Neuronal stem cell (in vitro differentiated cells): ENCODE measurements around the gene SLC22A1.

ENCODE experiments used
- DNase-seq: peaks from one replicate; pipeline ENCODE4 v3.0.0-alpha.2; 2013; ENCODE audit warnings: low spot score
- H2AFZ ChIP-seq: one replicate; pipeline ENCODE4 v1.6.1; 2013; ENCODE audit warnings: mild to moderate bottlenecking, low read length, inconsistent platforms
- H2AK5ac ChIP-seq: 2 replicates; pipeline ENCODE4 v1.6.1; 2013; ENCODE audit warnings: low read depth, mild to moderate bottlenecking, inconsistent platforms, low read length, moderate library complexity, mixed read lengths
- H2BK120ac ChIP-seq: 2 replicates; pipeline ENCODE4 v1.6.1; 2013; ENCODE audit warnings: low read depth, mild to moderate bottlenecking, inconsistent platforms, low read length, moderate library complexity, mixed read lengths
- H2BK12ac ChIP-seq: one replicate; pipeline ENCODE4 v1.6.1; 2013; ENCODE audit warnings: low read length, inconsistent platforms
- H2BK15ac ChIP-seq: 2 replicates; pipeline ENCODE4 v1.6.1; 2013; ENCODE audit warnings: mild to moderate bottlenecking, low read length, inconsistent platforms, mixed read lengths
- H2BK5ac ChIP-seq: one replicate; pipeline ENCODE4 v1.6.1; 2013; ENCODE audit warnings: inconsistent platforms, mild to moderate bottlenecking, low read length, moderate library complexity
- H3K14ac ChIP-seq: one replicate; pipeline ENCODE4 v1.6.1; 2013; ENCODE audit warnings: low read length, inconsistent platforms
- H3K18ac ChIP-seq: 2 replicates; pipeline ENCODE4 v1.6.1; 2013; ENCODE audit warnings: low read length, inconsistent platforms
- H3K23ac ChIP-seq: 2 replicates; pipeline ENCODE4 v1.6.1; 2013; ENCODE audit warnings: low read depth, mild to moderate bottlenecking, mixed read lengths, low read length, inconsistent platforms; ENCODE audit not compliant: poor library complexity
- H3K27ac ChIP-seq: replicated peaks from 3 replicates; pipeline ENCODE4 v1.5.1; 2013; ENCODE audit warnings: low read length, inconsistent platforms
- H3K27me3 ChIP-seq, 3 experiments: 2 replicates each; pipeline ENCODE4 v1.6.1; 2013; ENCODE audit warnings: low read length in 3 of 3, mild to moderate bottlenecking in 2 of 3, inconsistent platforms in 1 of 3, low read depth in 1 of 3, mixed read lengths in 1 of 3, moderate library complexity in 1 of 3; ENCODE audit not compliant: control insufficient read depth in 3 of 3, insufficient read depth in 3 of 3
- H3K36me3 ChIP-seq, 2 donors: replicated peaks in 1 of 2; 2 replicates each; pipeline ENCODE4 v1.6.1; 2013; ENCODE audit warnings: low read length in 2 of 2; ENCODE audit not compliant: control insufficient read depth in 2 of 2, insufficient read depth in 2 of 2
- H3K4ac ChIP-seq: 2 replicates; pipeline ENCODE4 v1.6.1; 2013; ENCODE audit warnings: inconsistent platforms, mild to moderate bottlenecking, low read length, moderate library complexity
- H3K4me1 ChIP-seq, 2 donors: 1 replicate in 1 of 2; 2 replicates in 1 of 2; pipeline ENCODE4 v1.6.1; 2013; ENCODE audit warnings: low read length in 2 of 2, low read depth in 1 of 2; ENCODE audit not compliant: control insufficient read depth in 2 of 2, insufficient read depth in 1 of 2
- H3K4me2 ChIP-seq: one replicate; pipeline ENCODE4 v1.6.1; 2013; ENCODE audit warnings: mild to moderate bottlenecking, low read length, inconsistent platforms; ENCODE audit not compliant: insufficient read depth, poor library complexity, severe bottlenecking
- H3K4me3 ChIP-seq, 2 donors: 2 replicates each; pipeline ENCODE4 v1.5.1; 2013; ENCODE audit warnings: low read length in 2 of 2, mild to moderate bottlenecking in 2 of 2, inconsistent platforms in 1 of 2, moderate library complexity in 1 of 2
- H3K79me1 ChIP-seq: one replicate; pipeline ENCODE4 v1.6.1; 2013; ENCODE audit warnings: low read depth, mild to moderate bottlenecking, inconsistent platforms, low read length, moderate library complexity
- H3K9ac ChIP-seq: one replicate; pipeline ENCODE4 v1.6.1; 2013; ENCODE audit warnings: mild to moderate bottlenecking, low read depth, low read length, inconsistent platforms; ENCODE audit not compliant: poor library complexity
- H3K9me3 ChIP-seq, 2 donors: replicated peaks in 1 of 2; 2 replicates each; pipeline versions ENCODE3 to v1.6.1; 2013; ENCODE audit warnings: low read length in 2 of 2, mild to moderate bottlenecking in 2 of 2, inconsistent platforms in 1 of 2, low read depth in 1 of 2, mixed read lengths in 1 of 2, moderate library complexity in 1 of 2; ENCODE audit not compliant: control insufficient read depth in 2 of 2, insufficient read depth in 1 of 2
- H4K8ac ChIP-seq: one replicate; pipeline ENCODE4 v1.6.1; 2013; ENCODE audit warnings: low read depth, mild to moderate bottlenecking, inconsistent platforms, low read length, moderate library complexity
- H4K91ac ChIP-seq: one replicate; pipeline ENCODE4 v1.6.1; 2013; ENCODE audit warnings: low read length, low read depth, mild to moderate bottlenecking, inconsistent platforms; ENCODE audit not compliant: poor library complexity
- WGBS, 2 donors: extraction: QIAGEN DNeasy Blood & Tissue Kit; methylation state at CpG; one replicate each; pipeline ENCODE4 v1.1.7; 2013; ENCODE audit warnings: missing lambda C conversion rate in 2 of 2, mixed read lengths in 1 of 2; ENCODE audit not compliant: insufficient read length in 2 of 2, insufficient replicate concordance in 1 of 2; ENCODE audit errors: extremely low coverage in 2 of 2; 5-methylcytosine and 5-hydroxymethylcytosine counted together

SLC22A1 gene

GRCh38 chr6:160167604-160168399, 46.2 kb downstream of the SLC22A1 start:
- Histone ChIP-seq H3K14ac (no peak overlapping the region), H3K4ac (no peak overlapping the region), H3K23ac (no peak overlapping the region), H2BK120ac (no peak overlapping the region), H3K4me3 (no peak overlapping the region), H3K9ac (no peak overlapping the region), H3K4me2 (no peak overlapping the region), H4K91ac (no peak overlapping the region), H3K18ac (no peak overlapping the region), H3K4me1 (peaks cover 5% of the 10 kb centered on the region in 2 donors), H2AFZ (no peak overlapping the region), H2BK15ac (no peak overlapping the region), H4K8ac (no peak overlapping the region), H3K36me3 (no peaks in the 10 kb centered on the region), H3K27me3 (no peaks in the 10 kb centered on the region), H2BK12ac (peak overlapping the region; percentile 59), H2AK5ac (peak overlapping the region; percentile 41), H3K9me3 (no peaks in the 10 kb centered on the region), H3K27ac (no peak overlapping the region), H2BK5ac (peak overlapping the region; percentile 44), H3K79me1 (no peaks in the 10 kb centered on the region)
- no peak for DNase-seq
- WGBS, 2 donors: no CpG with 5 or more reads among the region's 7 CpGs

- Histone ChIP-seq H4K91ac (no peak overlapping the region), H3K4ac (no peak overlapping the region), H2BK120ac (no peak overlapping the region), H3K9me3 (no peaks in the 10 kb centered on the region), H3K4me3 (no peak overlapping the region), H3K23ac (no peak overlapping the region), H3K4me1 (peaks cover 5 to 9% of the 10 kb centered on the region in 2 donors), H3K27me3 (no peaks in the 10 kb centered on the region), H3K18ac (no peak overlapping the region), H3K36me3 (no peaks in the 10 kb centered on the region), H3K14ac (no peak overlapping the region), H2AK5ac (no peak overlapping the region), H3K4me2 (no peak overlapping the region), H2BK12ac (no peak overlapping the region), H2AFZ (no peak overlapping the region), H4K8ac (no peak overlapping the region), H2BK15ac (no peak overlapping the region), H3K9ac (no peak overlapping the region), H2BK5ac (no peak overlapping the region), H3K79me1 (no peaks in the 10 kb centered on the region), H3K27ac (no peak overlapping the region)
- no CpG with 5 or more reads among the region's 6 CpGs for WGBS, 2 donors
- DNase-seq: no peak
These were observed 48.5 kb downstream of the SLC22A1 start for GRCh38 chr6:160170018-160170680.

- Histone ChIP-seq H3K4me1 (peaks cover 2 to 5% of the 10 kb centered on the region in 2 donors), H2BK5ac (no peak overlapping the region), H3K18ac (no peak overlapping the region), H3K23ac (no peak overlapping the region), H2BK12ac (no peak overlapping the region), H3K9ac (no peak overlapping the region), H3K4ac (no peak overlapping the region), H3K27me3 (peaks cover 0 to 4% (median 0%) of the 10 kb centered on the region in 3 experiments), H4K91ac (no peak overlapping the region), H3K27ac (no peak overlapping the region), H3K36me3 (no peaks in the 10 kb centered on the region), H3K9me3 (no peaks in the 10 kb centered on the region), H2BK120ac (no peak overlapping the region), H2AK5ac (no peak overlapping the region), H3K79me1 (no peaks in the 10 kb centered on the region), H4K8ac (no peak overlapping the region), H3K14ac (no peak overlapping the region), H2AFZ (no peak overlapping the region), H3K4me2 (no peak overlapping the region), H2BK15ac (no peak overlapping the region), H3K4me3 (no peak overlapping the region)
- no CpG with 5 or more reads among the region's 5 CpGs for WGBS, 2 donors
- DNase-seq: no peak
These were observed 51.1 kb downstream of the SLC22A1 start for GRCh38 chr6:160172704-160173103.

GRCh38 chr6:160173806-160174527, 52.4 kb downstream of the SLC22A1 start:
- H3K27ac ChIP-seq: no peak overlapping the region
- H3K27me3 ChIP-seq: peaks cover 0 to 4% (median 0%) of the 10 kb centered on the region in 3 experiments
- no peak overlapping the region for H4K8ac ChIP-seq
- H3K18ac ChIP-seq: no peak overlapping the region
- no peak overlapping the region for H3K14ac ChIP-seq
- no peak overlapping the region for H2BK15ac ChIP-seq
- H2BK12ac ChIP-seq: no peak overlapping the region
- no peaks in the 10 kb centered on the region for H3K36me3 ChIP-seq
- H3K4me3 ChIP-seq: no peak overlapping the region
- no peaks in the 10 kb centered on the region for H3K79me1 ChIP-seq
- no peak overlapping the region for H2BK120ac ChIP-seq
- H4K91ac ChIP-seq: no peak overlapping the region
- H2AK5ac ChIP-seq: no peak overlapping the region
- H3K4ac ChIP-seq: no peak overlapping the region
- no peaks in the 10 kb centered on the region for H3K9me3 ChIP-seq
- no peak overlapping the region for H2BK5ac ChIP-seq
- H3K23ac ChIP-seq: no peak overlapping the region
- H3K4me2 ChIP-seq: no peak overlapping the region
- no peak overlapping the region for H2AFZ ChIP-seq
- no CpG with 5 or more reads among the region's 9 CpGs for WGBS, 2 donors
- H3K9ac ChIP-seq: no peak overlapping the region
- DNase-seq: no peak
- H3K4me1 ChIP-seq: peaks cover 0 to 8% of the 10 kb centered on the region in 2 donors
